DMS 273 treated with DMSO at 0.1 percent for 48 hours (cell line): ENCODE data around the gene ANKRD44.

Experiments
- DNase-seq: peaks from one replicate; lab custom pipeline; 2025; lab: John Stamatoyannopoulos, UW

ANKRD44 gene

DNA sequence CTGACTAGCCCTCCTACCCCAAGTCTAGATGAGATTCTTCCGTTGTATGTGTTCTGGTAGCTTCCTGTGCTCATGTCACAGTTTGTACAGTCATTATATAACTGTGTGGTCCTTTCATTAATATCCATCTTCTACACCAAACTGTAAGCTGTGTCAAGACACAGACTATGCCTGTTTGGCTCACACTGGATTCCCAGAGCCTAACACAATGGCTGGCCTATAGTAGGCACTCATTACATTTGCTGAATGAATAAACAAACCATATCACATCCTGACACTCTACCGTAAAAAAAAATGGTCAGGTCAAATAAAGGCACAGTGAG is 72.6 kb downstream of the ANKRD44 start:
- no peak for DNase-seq

GRCh38 chr2:197237291-197238042 is 73.1 kb downstream of the ANKRD44 start:
- DNase-seq: no peak

GRCh38 chr2:197236816-197237215 is 73.8 kb downstream of the ANKRD44 start:
- DNase-seq: no peak

DNA sequence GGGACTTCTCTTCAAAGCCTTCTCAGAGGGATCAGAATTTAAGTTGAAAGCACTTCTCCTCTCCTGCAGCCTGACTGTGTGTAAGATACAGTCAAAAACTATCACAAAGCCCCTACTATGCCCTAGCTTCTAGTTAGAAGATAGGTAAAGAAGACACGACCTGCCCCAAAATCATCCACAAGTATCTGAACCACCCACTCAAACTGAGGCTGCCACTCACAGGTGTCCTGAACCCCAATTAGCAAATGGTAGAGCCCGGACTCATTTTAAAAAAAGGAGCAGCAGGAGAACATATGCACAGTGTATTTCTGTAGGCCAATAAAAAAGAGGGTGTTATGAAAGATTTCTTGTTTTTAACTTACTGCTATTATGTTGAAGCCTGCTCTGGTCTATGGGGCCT is 74.4 kb downstream of the ANKRD44 start:
- no peak for DNase-seq

- no peak for DNase-seq
Measured at GRCh38 chr2:197235711-197236110, 74.9 kb downstream of the ANKRD44 start.

GRCh38 chr2:197234671-197235191 is 75.8 kb downstream of the ANKRD44 start:
- DNase-seq: no peak

GRCh38 chr2:197233473-197233872 is 77.1 kb downstream of the ANKRD44 start:
- no peak for DNase-seq

GRCh38 chr2:197232010-197232409 is 78.6 kb downstream of the ANKRD44 start:
- no peak for DNase-seq

GRCh38 chr2:197229509-197230443 is 80.8 kb downstream of the ANKRD44 start:
- no peak for DNase-seq

DNA sequence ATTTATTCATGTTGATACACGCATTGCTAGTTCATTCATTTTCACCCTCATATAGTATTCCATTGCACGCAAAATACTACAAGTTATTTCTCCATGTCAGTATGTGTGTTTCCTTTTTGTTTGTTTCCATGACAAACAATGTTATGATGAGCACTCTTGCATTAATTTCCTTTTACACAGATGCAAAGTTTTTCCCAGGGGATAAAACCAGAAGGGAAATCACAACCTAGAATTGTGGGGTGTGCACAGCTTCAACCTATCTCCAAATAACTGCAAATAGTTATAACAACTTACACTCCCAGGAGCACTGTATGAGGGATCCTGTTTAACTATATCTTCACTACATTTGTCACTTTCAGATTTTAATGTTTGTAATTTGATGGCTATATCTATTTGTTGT is 87.1 kb downstream of the ANKRD44 start:
- DNase-seq: no peak

GRCh38 chr2:197219636-197220035 is 90.9 kb downstream of the ANKRD44 start:
- no peak for DNase-seq

DNA sequence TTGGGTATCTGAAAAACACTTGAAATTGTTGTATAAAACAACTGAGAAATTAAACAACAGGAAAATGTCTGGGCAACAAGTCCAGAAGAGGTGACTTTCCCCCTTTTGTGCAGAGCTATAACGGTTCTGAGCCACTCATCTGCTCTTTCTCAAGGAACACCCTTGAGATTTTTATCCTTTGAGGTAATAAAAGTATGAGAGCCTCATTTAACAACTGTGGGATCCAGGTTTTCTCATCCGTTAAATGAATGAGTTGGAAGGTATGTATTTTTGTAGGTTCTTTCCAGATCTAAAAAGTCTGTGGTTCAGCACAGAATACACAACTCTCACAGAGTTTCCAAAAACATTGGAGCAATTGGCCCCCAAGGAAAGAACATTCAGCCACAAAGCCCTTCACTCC is 93.0 kb downstream of the ANKRD44 start:
- no peak for DNase-seq

GRCh38 chr2:197216361-197216979 is 94.1 kb downstream of the ANKRD44 start:
- no peak for DNase-seq

GRCh38 chr2:197215748-197216360 is 94.7 kb downstream of the ANKRD44 start:
- peak; percentile 28 for DNase-seq

DNA sequence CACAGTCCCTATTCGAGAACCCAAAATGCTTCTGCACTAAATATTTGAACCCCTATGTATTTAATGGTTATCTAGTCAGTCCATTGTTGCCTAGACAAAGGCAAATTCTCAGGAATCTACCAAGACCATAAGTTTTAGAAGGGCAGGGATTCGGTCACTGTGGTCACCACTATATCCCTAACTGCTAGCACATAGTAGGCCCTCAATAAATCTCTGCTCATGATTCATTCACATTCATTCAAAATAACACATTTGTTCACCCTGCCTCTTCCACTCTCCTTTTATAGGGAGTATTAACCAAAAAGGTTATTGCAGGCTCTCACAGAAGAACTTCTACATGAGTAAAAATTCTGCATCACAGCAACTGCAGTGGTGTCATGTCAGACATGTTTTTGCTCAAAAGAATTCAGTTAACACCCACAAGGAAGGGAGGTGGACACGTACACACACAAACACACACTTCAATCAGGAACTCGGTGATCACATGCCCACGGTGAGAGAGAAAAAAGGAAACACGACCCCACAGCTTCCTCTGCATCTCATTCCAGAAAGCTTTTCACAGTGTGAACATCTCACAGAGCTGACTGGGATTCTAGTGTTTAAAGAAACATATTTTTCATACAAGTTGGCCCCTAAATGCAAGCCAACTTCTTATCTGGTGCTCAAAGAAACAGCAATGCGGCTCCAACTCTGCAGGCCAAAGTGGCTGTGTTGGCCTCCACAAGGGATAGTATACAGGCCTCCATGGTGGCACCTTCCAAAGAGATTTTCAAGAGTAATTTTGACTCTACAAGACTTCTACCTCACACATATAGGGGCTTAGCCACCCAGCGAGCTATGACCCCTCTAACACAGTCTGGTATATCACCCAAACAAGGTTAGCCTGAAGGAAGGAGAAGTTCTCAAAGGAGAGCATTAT is 98.0 kb downstream of the ANKRD44 start:
- DNase-seq: no peak

- DNase-seq: no peak
Measured at GRCh38 chr2:197211881-197212342, 98.7 kb downstream of the ANKRD44 start.

DNA sequence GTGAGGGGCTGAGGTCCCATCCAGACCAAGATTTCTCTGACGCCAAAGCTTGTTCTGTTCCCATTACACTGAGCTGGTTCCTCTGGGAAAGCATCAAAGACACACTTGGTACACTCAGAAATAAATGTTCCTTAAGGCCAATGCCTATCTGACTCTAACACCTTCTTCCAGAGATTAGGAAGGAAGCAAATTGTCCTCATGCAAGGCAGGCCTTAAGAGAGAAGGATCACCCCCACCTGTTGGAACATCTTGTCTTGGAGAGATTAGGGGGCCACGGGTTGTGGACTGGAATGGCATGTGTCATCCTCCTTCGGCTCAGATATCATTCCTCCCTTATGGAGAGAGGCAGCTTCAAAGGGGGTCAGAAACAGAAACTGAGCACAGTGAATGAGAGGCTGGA is 100.2 kb downstream of the ANKRD44 start:
- DNase-seq: no peak

DNA sequence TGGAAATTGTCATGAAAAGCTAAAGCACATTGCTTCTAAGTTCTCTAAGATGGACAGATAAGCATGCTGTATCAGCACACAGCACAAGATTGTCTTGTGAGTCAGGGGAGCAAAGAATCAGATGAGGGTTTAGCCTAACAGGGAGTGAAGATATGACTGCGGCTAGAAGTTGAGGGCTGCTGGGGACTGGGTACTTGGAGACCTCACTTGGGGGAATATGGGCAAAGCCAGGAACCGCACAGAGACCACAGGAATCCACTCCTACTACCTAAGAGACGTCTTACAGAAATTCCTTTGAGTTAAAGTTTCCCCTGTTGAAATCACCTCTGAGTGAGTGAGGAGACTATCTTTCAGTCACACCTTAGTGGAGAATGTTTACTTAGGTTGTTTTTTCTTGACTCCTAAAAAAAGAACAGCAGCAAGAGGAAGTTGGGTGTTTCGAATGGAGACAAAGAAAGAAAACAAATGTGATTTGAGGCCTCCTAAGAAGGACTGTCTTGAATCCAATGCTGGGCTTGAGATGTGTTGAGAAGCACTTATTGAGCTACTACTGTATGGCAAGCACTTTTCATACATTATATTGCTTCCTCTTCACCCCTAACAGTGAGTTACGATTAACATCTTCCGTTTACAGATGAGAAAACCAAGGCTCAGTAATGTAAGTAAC is 100.7 kb downstream of the ANKRD44 start:
- DNase-seq: no peak

DNA sequence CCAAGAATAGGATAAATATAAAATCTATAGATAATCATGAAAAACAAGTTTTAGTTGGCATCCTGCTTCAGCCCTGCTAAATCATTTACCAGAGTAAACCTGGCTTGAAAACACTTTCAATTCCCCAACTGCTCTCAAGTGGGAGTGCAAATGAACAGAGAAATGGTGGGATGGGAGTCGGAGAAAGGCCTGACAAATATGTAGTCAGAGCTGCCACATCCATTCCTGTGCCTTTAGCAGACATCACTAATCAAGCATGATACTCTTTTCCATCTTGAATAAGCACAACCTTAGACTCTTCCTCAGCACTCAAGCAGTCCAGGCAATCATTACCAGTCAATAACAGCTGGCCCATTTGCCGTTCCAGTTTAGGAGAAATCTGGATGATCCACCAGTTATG is 101.3 kb downstream of the ANKRD44 start:
- DNase-seq: no peak

DNA sequence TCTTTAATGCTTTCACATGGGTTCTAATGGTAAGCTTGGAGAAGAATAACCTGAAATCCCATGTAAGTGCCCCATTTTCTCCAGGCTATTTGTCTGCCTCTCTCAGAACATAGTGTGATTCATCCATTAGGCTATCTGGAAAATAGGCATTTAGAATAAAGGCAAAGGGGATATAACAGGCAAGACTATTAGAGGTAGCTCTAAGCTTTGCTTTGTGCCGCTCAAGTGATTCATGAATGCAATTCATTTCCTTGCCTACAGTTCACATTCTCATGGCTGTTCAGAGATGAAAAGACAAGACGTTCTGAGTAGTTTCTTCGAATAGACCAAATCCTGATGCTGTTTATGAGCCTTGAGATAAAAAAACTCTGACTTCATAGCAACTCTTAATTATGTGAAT is 101.7 kb downstream of the ANKRD44 start:
- DNase-seq: no peak
